Stomach (tissue), 9 donors: Measurements from ENCODE around the gene SBF2. TPM values are rescaled to one million over a fixed set of nuclear protein-coding genes. Genes with fewer than 3 reads are reported as not detected.

Source experiments
- DNase-seq, 2 donors: peaks; one replicate each; pipeline versions ENCODE4 v3.0.0 to v3.0.0-alpha.2; 2013 to 2019
- H3K27ac ChIP-seq, 5 donors: fragments of 200-600 bp in 4 of 5; sonication (generic) in 4 of 5; one replicate each; pipeline ENCODE4 v1.5.1; 2013 to 2019; ENCODE audit warnings: mild to moderate bottlenecking in 1 of 5, moderate library complexity in 1 of 5
- H3K27me3 ChIP-seq, 3 donors: fragments of 200-600 bp; sonication (generic); one replicate each; pipeline ENCODE4 v1.5.1; 2017 to 2019; ENCODE audit warnings: mixed run types in 1 of 3
- H3K36me3 ChIP-seq, 4 donors: fragments of 200-600 bp; sonication (generic); 1 replicate in 3 of 4; 2 replicates in 1 of 4; pipeline ENCODE4 v1.5.1; 2016 to 2019
- H3K4me1 ChIP-seq, 4 donors: fragments of 200-600 bp; sonication (generic); one replicate each; pipeline ENCODE4 v1.5.1; 2016 to 2019
- H3K4me3 ChIP-seq, 4 donors: fragments of 200-600 bp; sonication (generic) in 3 of 4; one replicate each; pipeline ENCODE4 v1.5.1; 2016 to 2019; ENCODE audit warnings: mild to moderate bottlenecking in 1 of 4
- H3K9me3 ChIP-seq, 4 donors: fragments of 200-600 bp; sonication (generic); one replicate each; pipeline ENCODE4 v1.5.1; 2016 to 2019
- EP300 ChIP-seq: sonication (generic); formaldehyde crosslinking; IDR thresholded peaks from one replicate; pipeline ENCODE4 v1.6.1; 2017; ENCODE audit warnings: antibody characterized with exemption
- POLR2A ChIP-seq, 4 donors: fragments of 450-650 bp; IDR thresholded peaks; one replicate each; pipeline ENCODE4 v1.6.1; 2016; ENCODE audit warnings: antibody characterized with exemption in 4 of 4, control low read depth in 2 of 4, mild to moderate bottlenecking in 1 of 4, moderate library complexity in 1 of 4
- POLR2AphosphoS5 ChIP-seq, 3 donors: sonication (generic); formaldehyde crosslinking; IDR thresholded peaks; one replicate each; pipeline ENCODE4 v1.6.1; 2016; ENCODE audit warnings: antibody characterized with exemption in 3 of 3
- WGBS, 5 donors: extraction: QIAGEN DNeasy Blood & Tissue Kit in 3 of 5; methylation state at CpG; one replicate each; pipeline versions ENCODE4 v1.1.5 to v1.1.7; 2013 to 2018; 5-methylcytosine and 5-hydroxymethylcytosine counted together
- intact Hi-C: fragments of 100-400 bp; cut with DNase I; formaldehyde crosslinking; loops from one replicate; pipeline ENCODE4 v1.15.1; 2023; ENCODE audit warnings: low total_unique reads
- polyA plus RNA-seq, 3 donors: library from polyadenylated mRNA; stranded (reverse); fragments of 200-250 nt; gene quantifications; one replicate each; pipeline ENCODE4 v1.2.3, GENCODE V29; 2013
- total RNA-seq, 5 donors: library from RNA; depleted of rRNA; stranded (reverse); fragments of >200 nt; gene quantifications; one replicate each; pipeline versions ENCODE4 v1.1.0 to v1.2.3, GENCODE V29; 2014 to 2016
- TF ChIP-seq, protein P1 (sequence below), 7 experiments: fragments of 450-650 bp in 4 of 7; fragments of 200-600 bp in 3 of 7; sonication (generic) in 3 of 7; IDR thresholded peaks; one replicate each; pipeline ENCODE4 v1.5.1; 2016 to 2019; ENCODE audit warnings: antibody characterized with exemption in 7 of 7, control low read depth in 2 of 7, mild to moderate bottlenecking in 1 of 7
- donor health status: healthy with polysubstance abuse.
- donor health status: Bipolar disorder and iron deficiency.
- donor health status: healthy.

SBF2 gene
- total and polyA plus RNA-seq, 8 donors = 8.6 to 260 (median 37.2) TPM

- no peaks in the 10 kb centered on the region for H3K9me3 ChIP-seq
- peaks cover 28 to 52% (median 43%) of the 10 kb centered on the region in 4 donors for H3K4me1 ChIP-seq
- TF ChIP-seq, protein P1, sequence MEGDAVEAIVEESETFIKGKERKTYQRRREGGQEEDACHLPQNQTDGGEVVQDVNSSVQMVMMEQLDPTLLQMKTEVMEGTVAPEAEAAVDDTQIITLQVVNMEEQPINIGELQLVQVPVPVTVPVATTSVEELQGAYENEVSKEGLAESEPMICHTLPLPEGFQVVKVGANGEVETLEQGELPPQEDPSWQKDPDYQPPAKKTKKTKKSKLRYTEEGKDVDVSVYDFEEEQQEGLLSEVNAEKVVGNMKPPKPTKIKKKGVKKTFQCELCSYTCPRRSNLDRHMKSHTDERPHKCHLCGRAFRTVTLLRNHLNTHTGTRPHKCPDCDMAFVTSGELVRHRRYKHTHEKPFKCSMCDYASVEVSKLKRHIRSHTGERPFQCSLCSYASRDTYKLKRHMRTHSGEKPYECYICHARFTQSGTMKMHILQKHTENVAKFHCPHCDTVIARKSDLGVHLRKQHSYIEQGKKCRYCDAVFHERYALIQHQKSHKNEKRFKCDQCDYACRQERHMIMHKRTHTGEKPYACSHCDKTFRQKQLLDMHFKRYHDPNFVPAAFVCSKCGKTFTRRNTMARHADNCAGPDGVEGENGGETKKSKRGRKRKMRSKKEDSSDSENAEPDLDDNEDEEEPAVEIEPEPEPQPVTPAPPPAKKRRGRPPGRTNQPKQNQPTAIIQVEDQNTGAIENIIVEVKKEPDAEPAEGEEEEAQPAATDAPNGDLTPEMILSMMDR (IDR thresholded peaks at IDR 0.05) = no peak
- no peak for TF ChIP-seq POLR2A (IDR thresholded peaks at IDR 0.05)
- H3K27ac ChIP-seq = no peak overlapping the region
- no peaks in the 10 kb centered on the region for H3K36me3 ChIP-seq
- 73 to 83% (median 80%) methylated on average over 6 of the region's 6 CpGs for WGBS, 5 donors
- no peaks in the 10 kb centered on the region for H3K27me3 ChIP-seq
- no peak for DNase-seq
- intact Hi-C loops = loop anchor here (10.0 kb wide), 1 partner anchor 553 kb away; no protein-coding TSS in a partner anchor
- H3K4me3 ChIP-seq = no peak overlapping the region
These were observed 532.5 kb downstream of the SBF2 start for GRCh38 chr11:9761441-9761945.

- intact Hi-C loops = loop anchor here (10.0 kb wide), 1 partner anchor 555 kb away; no protein-coding TSS in a partner anchor
- peak overlapping the region in 4 of 5 donors; percentile 90 to 92 (median 90) for H3K27ac ChIP-seq
- H3K4me1 ChIP-seq = peaks cover 24 to 53% (median 34%) of the 10 kb centered on the region in 4 donors
- TF ChIP-seq POLR2AphosphoS5 (IDR thresholded peaks at IDR 0.05) = peak in 1 of 3 donors; percentile 34
- TF ChIP-seq POLR2A (IDR thresholded peaks at IDR 0.05) = no peak
- H3K27me3 ChIP-seq = no peaks in the 10 kb centered on the region
- no peaks in the 10 kb centered on the region for H3K9me3 ChIP-seq
- peak; percentile 64 to 87 for DNase-seq
- no peak overlapping the region for H3K4me3 ChIP-seq
- H3K36me3 ChIP-seq = no peaks in the 10 kb centered on the region
- WGBS, 5 donors = 40 to 62% (median 44%) methylated on average over 3 of the region's 3 CpGs
These were observed 533.8 kb downstream of the SBF2 start for GRCh38 chr11:9760193-9760575.

DNA sequence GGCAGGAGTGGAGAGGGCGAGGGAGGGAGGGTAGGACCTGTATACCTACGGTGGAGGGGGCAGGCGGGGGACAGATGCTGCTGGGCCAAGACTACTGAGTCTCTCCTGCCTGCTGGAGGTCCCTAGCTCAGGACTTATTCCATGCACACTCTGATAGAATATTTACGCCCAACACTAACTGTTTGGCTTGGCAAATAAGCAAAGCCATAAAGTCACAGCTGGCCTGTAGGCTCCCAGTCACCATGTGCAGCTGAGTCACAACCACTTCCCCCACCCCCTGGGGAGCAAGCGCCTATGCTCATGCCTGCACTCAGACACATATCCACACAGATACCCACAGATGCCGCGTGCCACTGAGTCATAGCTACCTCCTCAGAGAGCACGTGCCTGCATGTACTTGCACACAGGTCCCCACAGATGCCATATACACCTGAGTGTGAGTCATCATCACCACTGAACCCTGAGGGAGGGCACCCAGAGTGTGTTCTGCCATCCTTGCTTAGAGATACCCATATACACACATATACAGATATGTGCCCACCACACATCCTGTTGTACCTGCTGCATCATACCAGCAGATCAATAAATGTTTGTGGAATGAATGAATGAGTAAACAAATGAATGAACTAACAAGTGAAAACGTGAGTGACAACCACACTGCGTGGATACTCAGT is 534.4 kb downstream of the SBF2 start:
- intact Hi-C loops = loop anchor here (10.0 kb wide), 2 partner anchors 215 to 555 kb away; no protein-coding TSS in a partner anchor
- Histone ChIP-seq H3K36me3 (no peaks in the 10 kb centered on the region), H3K4me1 (peaks cover 23 to 52% (median 31%) of the 10 kb centered on the region in 4 donors), H3K9me3 (no peaks in the 10 kb centered on the region), H3K27me3 (no peaks in the 10 kb centered on the region), H3K4me3 (peak overlapping the region in 2 of 4 donors; percentile 78 to 80), H3K27ac (peak overlapping the region; percentile 68 to 92 (median 90))
- no peak for TF ChIP-seq EP300
- no peak for TF ChIP-seq POLR2A (IDR thresholded peaks at IDR 0.05)
- TF ChIP-seq, protein P1 (IDR thresholded peaks at IDR 0.05) = no peak
- TF ChIP-seq POLR2AphosphoS5 (IDR thresholded peaks at IDR 0.05) = peak; percentile 50 to 86 (median 51)
- WGBS, 5 donors = 46 to 59% (median 50%) methylated on average over 10 of the region's 10 CpGs
- peak; percentile 65 to 80 for DNase-seq

DNA sequence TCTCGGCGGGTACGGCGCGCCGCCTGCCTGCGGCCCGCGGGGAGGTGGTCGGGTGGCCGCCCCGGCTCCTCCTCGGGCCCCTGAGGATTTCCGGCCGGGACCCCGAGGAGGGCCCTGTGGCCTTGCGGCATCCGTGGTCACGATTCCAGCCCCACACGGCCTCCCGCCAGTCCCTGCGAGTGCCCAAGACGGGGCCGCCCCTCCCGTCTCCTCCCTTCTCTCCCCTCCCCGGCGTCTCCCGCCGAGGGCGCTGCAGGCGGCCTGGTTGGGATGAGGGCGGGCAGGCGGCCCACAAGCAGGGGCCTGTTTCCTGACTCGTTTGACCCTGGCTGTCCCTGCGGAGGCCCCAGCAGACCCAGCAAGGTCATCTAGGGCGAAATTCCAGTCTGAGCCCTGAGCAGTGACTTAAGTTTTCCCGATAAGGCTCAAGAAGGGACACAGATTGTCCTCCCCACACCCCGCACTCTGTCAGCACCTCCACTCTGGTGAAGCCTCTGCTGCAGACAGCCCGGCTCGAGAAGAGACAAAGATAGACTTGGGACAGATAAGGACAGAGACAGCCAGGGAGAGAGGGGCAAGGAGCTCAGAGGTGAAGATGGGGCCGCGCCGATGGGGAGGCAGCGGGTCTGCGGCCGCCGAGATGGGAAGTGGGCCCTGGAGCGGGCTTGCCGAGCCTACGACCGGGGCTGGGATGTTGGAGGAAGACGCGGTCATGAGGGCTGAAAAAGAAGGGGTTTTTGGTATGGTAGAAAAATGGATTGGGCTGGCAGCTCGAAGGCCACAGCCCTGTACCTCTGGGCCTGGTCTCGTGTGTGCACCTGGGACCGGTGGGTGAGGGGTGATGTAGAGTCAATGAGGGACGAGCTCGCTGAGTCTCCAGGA is 535.1 kb downstream of the SBF2 start:
- H3K27ac ChIP-seq = peak overlapping the region; percentile 68 to 92 (median 90)
- 19 to 41% (median 21%) methylated on average over 33 to 58 of the region's 58 CpGs for WGBS, 5 donors
- no peaks in the 10 kb centered on the region for H3K9me3 ChIP-seq
- peak overlapping the region; percentile 61 to 80 (median 76) for H3K4me3 ChIP-seq
- intact Hi-C loops = loop anchor here (10.0 kb wide), 1 partner anchor 216 kb away; no protein-coding TSS in a partner anchor
- H3K4me1 ChIP-seq = peaks cover 23 to 52% (median 33%) of the 10 kb centered on the region in 4 donors
- peak; percentile 69 to 92 for DNase-seq
- H3K36me3 ChIP-seq = no peaks in the 10 kb centered on the region
- no peaks in the 10 kb centered on the region for H3K27me3 ChIP-seq
- no peak for TF ChIP-seq EP300
- TF ChIP-seq POLR2A (IDR thresholded peaks at IDR 0.05) = no peak
- TF ChIP-seq, protein P1 (IDR thresholded peaks at IDR 0.05) = peak in 1 of 7 experiments; percentile 21
- TF ChIP-seq POLR2AphosphoS5 (IDR thresholded peaks at IDR 0.05) = peak in 1 of 3 donors; percentile 24
